GM12878 (cell line): Measurements from ENCODE around the gene TCF12. TPM values are rescaled to one million over a fixed set of nuclear protein-coding genes. Genes with fewer than 3 reads are reported as not detected.
"Not testable (repeated sequence)": the region's sequence is repeated elsewhere in the genome, so short reads cannot be mapped to it uniquely, and the experiment has no call there.

Experiments used
- ATAC-seq: fragments of 200-7000 bp; cut with Tn5 transposase; 3 replicates; pipeline ENCODE4 v1.9.1; 2020; ENCODE audit warnings: mild to moderate bottlenecking, moderate library complexity
- BruUV-seq: library from RNA; stranded (reverse); fragments of 400-500 nt; replicated peaks from 2 replicates; lab custom pipeline; 2021; lab: Mats Ljungman, UMichigan
- CTCF ChIA-PET: fragments of 300-600 bp; sonication (Branson Sonifier 250); formaldehyde crosslinking; extraction: SDS; loops from one replicate; lab custom pipeline; 2021; ENCODE audit warnings: inconsistent platforms; lab: Yijun Ruan, JAX
- POLR2A ChIA-PET: fragments of 350-600 bp; formaldehyde crosslinking; extraction: SDS; loops from one replicate; lab custom pipeline; 2021; ENCODE audit warnings: inconsistent platforms; lab: Charles Lee
- RAD21 ChIA-PET: fragments of 300-600 bp; sonication (Branson Sonifier 250); formaldehyde crosslinking; loops from one replicate; lab custom pipeline; 2023; ENCODE audit warnings: antibody characterized with exemption; ENCODE audit not compliant: unreplicated experiment; lab: Charles Lee
- SMC1A ChIA-PET: fragments of 300-600 bp; sonication (Branson Sonifier 250); formaldehyde crosslinking; loops from one replicate; lab custom pipeline; 2023; ENCODE audit not compliant: unreplicated experiment, uncharacterized antibody; lab: Charles Lee
- DNase-seq: peaks from one replicate; pipeline ENCODE4 v3.0.0-alpha.2; 2011; ENCODE audit warnings: low read depth, low spot score
- FAIRE-seq: peaks from 3 replicates; lab custom pipeline; 2011; peaks lifted over from hg19 to GRCh38; lab: Jason Lieb, UNC
- H2AFZ ChIP-seq: 2 replicates; pipeline ENCODE4 v1.6.0; 2011; ENCODE audit warnings: low read depth, low read length, control low read depth; ENCODE audit not compliant: control insufficient read depth
- H3K27ac ChIP-seq: 2 replicates; pipeline ENCODE4 v1.5.1; 2011; ENCODE audit warnings: control low read depth; ENCODE audit not compliant: control insufficient read depth, insufficient read depth
- H3K27me3 ChIP-seq, 2 experiments: replicated peaks in 1 of 2; 2 replicates each; pipeline versions ENCODE4 v1.6.0 to v1.6.1; 2011; ENCODE audit warnings: low read length in 1 of 2; ENCODE audit not compliant: control insufficient read depth in 2 of 2, insufficient read depth in 2 of 2
- H3K36me3 ChIP-seq, 2 experiments: 2 replicates each; pipeline ENCODE4 v1.5.1; 2011; ENCODE audit warnings: low read length in 1 of 2; ENCODE audit not compliant: control insufficient read depth in 2 of 2, insufficient read depth in 2 of 2
- H3K4me1 ChIP-seq: 2 replicates; pipeline ENCODE4 v1.6.1; 2011; ENCODE audit warnings: mild to moderate bottlenecking, low read length, moderate library complexity, mixed read lengths; ENCODE audit not compliant: control insufficient read depth, insufficient read depth
- H3K4me2 ChIP-seq: 2 replicates; pipeline ENCODE4 v1.6.0; 2011; ENCODE audit warnings: control low read depth; ENCODE audit not compliant: control insufficient read depth, insufficient read depth
- H3K4me3 ChIP-seq: fragments of 200-600 bp; sonication (generic); 2 replicates; pipeline ENCODE4 v1.5.1; 2016
- H3K79me2 ChIP-seq: 2 replicates; pipeline ENCODE4 v1.6.0; 2011; ENCODE audit warnings: low read length; ENCODE audit not compliant: control insufficient read depth, insufficient read depth
- H3K9ac ChIP-seq: 2 replicates; pipeline ENCODE4 v1.8.0; 2011; ENCODE audit warnings: low read length, control low read depth, mixed read lengths; ENCODE audit not compliant: control insufficient read depth, insufficient read depth
- H3K9me3 ChIP-seq: replicated peaks from 3 replicates; pipeline ENCODE4 v1.5.1; 2011; ENCODE audit warnings: mild to moderate bottlenecking, low read length; ENCODE audit not compliant: control insufficient read depth, insufficient read depth
- H4K20me1 ChIP-seq: 2 replicates; pipeline ENCODE4 v1.6.0; 2011; ENCODE audit not compliant: control insufficient read depth, insufficient read depth
- BHLHE40 ChIP-seq, 2 experiments: fragments of 450-650 bp in 1 of 2; IDR thresholded peaks; 2 replicates each; pipeline ENCODE4 v1.6.1; 2011 to 2017; ENCODE audit warnings: low read depth in 2 of 2, borderline replicate concordance in 1 of 2, improper control_type of control experiment in 1 of 2, low read length in 1 of 2, mild to moderate bottlenecking in 1 of 2
- BRCA1 ChIP-seq: IDR thresholded peaks from 2 replicates; pipeline ENCODE4 v1.6.1; 2011; ENCODE audit warnings: low read depth, low read length, improper control_type of control experiment
- EED ChIP-seq: sonication (generic); IDR thresholded peaks from 2 replicates; pipeline ENCODE4 v1.6.1; 2016; ENCODE audit warnings: antibody characterized with exemption, low read depth
- FOXM1 ChIP-seq: IDR thresholded peaks from 2 replicates; pipeline ENCODE4 v1.6.1; 2012; ENCODE audit warnings: low read depth, mild to moderate bottlenecking, inconsistent platforms, low read length, moderate library complexity
- IKZF2 ChIP-seq, 2 experiments: fragments of 450-650 bp; IDR thresholded peaks; 2 replicates each; pipeline ENCODE4 v1.6.1; 2017; ENCODE audit warnings: mild to moderate bottlenecking in 2 of 2, moderate library complexity in 2 of 2
- PKNOX1 ChIP-seq: fragments of 450-650 bp; IDR thresholded peaks from 2 replicates; pipeline ENCODE4 v1.6.1; 2016; ENCODE audit warnings: mild to moderate bottlenecking
- SP1 ChIP-seq: IDR thresholded peaks from one replicate; pipeline ENCODE4 v1.6.1; 2011; ENCODE audit warnings: low read depth, low read length
- STAT3 ChIP-seq: IDR thresholded peaks from 2 replicates; pipeline ENCODE4 v1.6.1; 2011; ENCODE audit warnings: low read depth, low read length, improper control_type of control experiment
- YY1 ChIP-seq: IDR thresholded peaks from 2 replicates; pipeline ENCODE4 v1.6.1; 2011; ENCODE audit warnings: low read depth, mild to moderate bottlenecking, low read length
- WGBS: methylation state at CpG from one replicate; pipeline ENCODE4 v1.1.6; 2016; ENCODE audit warnings: low lambda C conversion rate; ENCODE audit not compliant: insufficient replicate concordance, insufficient coverage; ENCODE audit errors: missing lambda C conversion rate; 5-methylcytosine and 5-hydroxymethylcytosine counted together
- in situ Hi-C: fragments of 300-500 bp; cut with MboI; formaldehyde crosslinking; loops from 9 replicates; pipeline ENCODE4 v1.14.3; 2018; ENCODE audit warnings: mixed read lengths
- intact Hi-C: fragments of 100-400 bp; cut with micrococcal nuclease; formaldehyde crosslinking; loops from one replicate; pipeline ENCODE4 v1.14.2; 2022; ENCODE audit not compliant: unreplicated experiment
- polyA plus RNA-seq, 11 experiments: library from polyadenylated mRNA; depleted of rRNA in 4 of 11; unstranded in 6 of 11; stranded (reverse) in 5 of 11; fragments of >200 nt; fragmentation: Nextera tagmentation in 4 of 11; fragmentation: Illumina TruSeq in 1 of 11; extraction: Ambion mirVana in 4 of 11; extraction: Trizol in 1 of 11; gene quantifications; 1 replicate in 1 of 11; 2 replicates in 10 of 11; pipeline versions ENCODE4 v1.2.1 to v1.2.3, GENCODE V29; 2011 to 2016; ENCODE audit warnings: inconsistent platforms in 2 of 11, missing spikeins in 2 of 11, low read depth in 1 of 11
- total RNA-seq, 4 experiments: library from RNA; depleted of rRNA in 3 of 4; stranded (reverse); fragments of >200 nt in 3 of 4; fragmentation: Illumina TruSeq in 1 of 4; extraction: Trizol in 1 of 4; gene quantifications; 2 replicates each; pipeline versions ENCODE4 v1.2.1 to v1.2.3, GENCODE V29; 2013 to 2021
- TF ChIP-seq, protein P1 (sequence below): IDR thresholded peaks from 2 replicates; pipeline ENCODE4 v1.6.1; 2012; ENCODE audit warnings: low read depth, low read length, improper control_type of control experiment

TCF12 gene
- total and polyA plus RNA-seq, 10 of the 15 experiments (the other 5 are each of a cell fraction or from before 2014, with no cell fraction given): 8.2 to 70.9 (median 49.5) TPM

GRCh38 chr15:57097919-57098543 is 179.6 kb downstream of the TCF12 start:
- FAIRE-seq, intact Hi-C loops, H3K9me3 ChIP-seq: not testable (repeated sequence)
- TF ChIP-seq EED (peak; percentile 26; the same call in 1 of the 2 replicates), BHLHE40 (IDR thresholded peaks at IDR 0.05; ENCODE audit: borderline replicate concordance in 1 of 2, low read depth in 2 of 2, low read length in 1 of 2) (peak in 1 of 2 experiments; percentile 32; a peak in 1 of 4 replicates), IKZF2 (IDR thresholded peaks at IDR 0.05) (0 out of 4 replicates have a peak, but pooled peaks of 1 of the 2 experiments have one; percentile 10), YY1 (0 out of 2 replicates have a peak, but pooled peaks have one; percentile 23)
- TF ChIP-seq, all 136 proteins: peak for 4; not testable (repeated sequence) for 132
- BruUV-seq, H3K79me2 ChIP-seq, H3K4me3 ChIP-seq, H4K20me1 ChIP-seq, H3K27me3 ChIP-seq, in situ Hi-C loops, POLR2A ChIA-PET, H3K9ac ChIP-seq, DNase-seq, H3K36me3 ChIP-seq: not testable (repeated sequence)
- peak overlapping the region; percentile 72 for H3K4me2 ChIP-seq
- H3K27ac ChIP-seq: peak overlapping the region; percentile 53
- peak; percentile 34 for ATAC-seq
- ChIA-PET RAD21 (interaction anchor here (0.6 kb wide), 1 partner anchor 43 kb away, joined by 3 read pairs; no protein-coding TSS in a partner anchor), SMC1A (interaction anchor here (0.7 to 1.1 kb wide), 2 partner anchors 24 to 26 kb away, joined by 3 to 6 read pairs; no protein-coding TSS in a partner anchor), CTCF (interaction anchor here (1.0 to 1.6 kb wide), 4 partner anchors 12 to 115 kb away, joined by 3 to 5 read pairs (median 4); no protein-coding TSS in a partner anchor)
- H2AFZ ChIP-seq: peak overlapping the region; percentile 15; the same call in 1 of the 2 replicates
- peaks cover 19% of the 10 kb centered on the region for H3K4me1 ChIP-seq
- WGBS: 39% methylated on average over 4 of the region's 4 CpGs

GRCh38 chr15:57098896-57099295 is 180.5 kb downstream of the TCF12 start:
- Histone ChIP-seq H3K9me3 (peaks cover 4% of the 10 kb centered on the region; the same call in 2 of the 3 replicates), H3K79me2 (peaks cover 3% of the 10 kb centered on the region), H3K4me2 (no peak overlapping the region; the same call in none of the 2 replicates), H3K9ac (no peak overlapping the region), H2AFZ (no peak overlapping the region), H3K4me1 (peaks cover 19% of the 10 kb centered on the region), H3K27ac (peak overlapping the region; percentile 34; the same call in 1 of the 2 replicates), H3K4me3 (no peak overlapping the region), H4K20me1 (no peaks in the 10 kb centered on the region), H3K27me3 (no peaks in the 10 kb centered on the region), H3K36me3 (no peaks in the 10 kb centered on the region; a peak in 1 of 4 replicates)
- in situ Hi-C loops: no loop called here
- intact Hi-C loops: no loop called here
- ChIA-PET RAD21 (no interaction called here), SMC1A (no interaction called here), CTCF (interaction anchor here (1.0 kb wide), 1 partner anchor 114 kb away, joined by 3 read pairs; no protein-coding TSS in a partner anchor), POLR2A (no interaction called here)
- ATAC-seq (no peak), FAIRE-seq (no peak), DNase-seq (no peak)
- no TSS peak for BruUV-seq
- WGBS: 81% methylated on average over 2 of the region's 2 CpGs
- TF ChIP-seq STAT3 (no peak), PKNOX1 (no peak), FOXM1 (no peak), BRCA1 (no peak), SP1 (no peak)
- TF ChIP-seq, protein P1, sequence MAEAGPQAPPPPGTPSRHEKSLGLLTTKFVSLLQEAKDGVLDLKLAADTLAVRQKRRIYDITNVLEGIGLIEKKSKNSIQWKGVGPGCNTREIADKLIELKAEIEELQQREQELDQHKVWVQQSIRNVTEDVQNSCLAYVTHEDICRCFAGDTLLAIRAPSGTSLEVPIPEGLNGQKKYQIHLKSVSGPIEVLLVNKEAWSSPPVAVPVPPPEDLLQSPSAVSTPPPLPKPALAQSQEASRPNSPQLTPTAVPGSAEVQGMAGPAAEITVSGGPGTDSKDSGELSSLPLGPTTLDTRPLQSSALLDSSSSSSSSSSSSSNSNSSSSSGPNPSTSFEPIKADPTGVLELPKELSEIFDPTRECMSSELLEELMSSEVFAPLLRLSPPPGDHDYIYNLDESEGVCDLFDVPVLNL: no peak
